Vagina (tissue), 2 donors: ENCODE measurements around the gene CPEB2. TPM values are rescaled to one million over a fixed set of nuclear protein-coding genes. Genes with fewer than 3 reads are reported as not detected.

Experiments used
- DNase-seq, 2 donors: peaks; one replicate each; pipeline ENCODE4 v3.0.0-alpha.2; 2017; ENCODE audit errors: extremely low spot score in 2 of 2
- H3K27ac ChIP-seq: fragments of 200-600 bp; sonication (generic); one replicate; pipeline ENCODE4 v1.5.1; 2019
- H3K27me3 ChIP-seq: fragments of 200-600 bp; sonication (generic); one replicate; pipeline ENCODE4 v1.5.1; 2019
- H3K36me3 ChIP-seq, 2 donors: fragments of 200-600 bp; sonication (generic); one replicate each; pipeline ENCODE4 v1.5.1; 2017 to 2019
- H3K4me1 ChIP-seq: fragments of 200-600 bp; sonication (generic); one replicate; pipeline ENCODE4 v1.5.1; 2019
- H3K4me3 ChIP-seq, 2 donors: fragments of 200-600 bp; sonication (generic); 1 replicate in 1 of 2; 2 replicates in 1 of 2; pipeline ENCODE4 v1.5.1; 2016 to 2019
- H3K9me3 ChIP-seq: fragments of 200-600 bp; sonication (generic); one replicate; pipeline ENCODE4 v1.5.1; 2019
- POLR2A ChIP-seq, 2 donors: fragments of 450-650 bp; IDR thresholded peaks; one replicate each; pipeline ENCODE4 v1.6.1; 2017; ENCODE audit warnings: antibody characterized with exemption in 2 of 2, mild to moderate bottlenecking in 2 of 2, moderate library complexity in 2 of 2
- POLR2AphosphoS5 ChIP-seq, 2 donors: sonication (generic); formaldehyde crosslinking; IDR thresholded peaks; one replicate each; pipeline ENCODE4 v1.9.0; 2017; ENCODE audit warnings: antibody characterized with exemption in 2 of 2, mild to moderate bottlenecking in 2 of 2, low read depth in 1 of 2; ENCODE audit not compliant: insufficient read depth in 1 of 2
- intact Hi-C: fragments of 100-400 bp; cut with DNase I; formaldehyde crosslinking; loops from one replicate; pipeline ENCODE4 v1.15.1; 2023
- total RNA-seq: library from RNA; depleted of rRNA; stranded (reverse); fragments of >200 nt; gene quantifications from one replicate; pipeline ENCODE4 v1.2.3, GENCODE V29; 2016
- TF ChIP-seq, protein P1 (sequence below), 3 experiments: fragments of 450-650 bp in 2 of 3; fragments of 200-600 bp in 1 of 3; sonication (generic) in 1 of 3; IDR thresholded peaks; one replicate each; pipeline ENCODE4 v1.5.1; 2017 to 2019; ENCODE audit warnings: antibody characterized with exemption in 3 of 3, mild to moderate bottlenecking in 2 of 3, moderate library complexity in 2 of 3

Gene CPEB2
- total RNA-seq, 1 donor from 2014 or later, result 40.0 TPM

GRCh38 chr4:14990484-14990883 is 11.8 kb upstream of the CPEB2 start:
- no peak overlapping the region for H3K27ac ChIP-seq
- no peaks in the 10 kb centered on the region for H3K4me1 ChIP-seq
- no peaks in the 10 kb centered on the region for H3K9me3 ChIP-seq
- intact Hi-C loops, result no loop called here
- DNase-seq, result no peak
- H3K27me3 ChIP-seq, result no peaks in the 10 kb centered on the region
- TF ChIP-seq, protein P1, sequence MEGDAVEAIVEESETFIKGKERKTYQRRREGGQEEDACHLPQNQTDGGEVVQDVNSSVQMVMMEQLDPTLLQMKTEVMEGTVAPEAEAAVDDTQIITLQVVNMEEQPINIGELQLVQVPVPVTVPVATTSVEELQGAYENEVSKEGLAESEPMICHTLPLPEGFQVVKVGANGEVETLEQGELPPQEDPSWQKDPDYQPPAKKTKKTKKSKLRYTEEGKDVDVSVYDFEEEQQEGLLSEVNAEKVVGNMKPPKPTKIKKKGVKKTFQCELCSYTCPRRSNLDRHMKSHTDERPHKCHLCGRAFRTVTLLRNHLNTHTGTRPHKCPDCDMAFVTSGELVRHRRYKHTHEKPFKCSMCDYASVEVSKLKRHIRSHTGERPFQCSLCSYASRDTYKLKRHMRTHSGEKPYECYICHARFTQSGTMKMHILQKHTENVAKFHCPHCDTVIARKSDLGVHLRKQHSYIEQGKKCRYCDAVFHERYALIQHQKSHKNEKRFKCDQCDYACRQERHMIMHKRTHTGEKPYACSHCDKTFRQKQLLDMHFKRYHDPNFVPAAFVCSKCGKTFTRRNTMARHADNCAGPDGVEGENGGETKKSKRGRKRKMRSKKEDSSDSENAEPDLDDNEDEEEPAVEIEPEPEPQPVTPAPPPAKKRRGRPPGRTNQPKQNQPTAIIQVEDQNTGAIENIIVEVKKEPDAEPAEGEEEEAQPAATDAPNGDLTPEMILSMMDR (IDR thresholded peaks at IDR 0.05), result no peak
- TF ChIP-seq POLR2AphosphoS5 (IDR thresholded peaks at IDR 0.05; ENCODE audit: insufficient read depth in 1 of 2, low read depth in 1 of 2), result no peak
- no peak for TF ChIP-seq POLR2A (IDR thresholded peaks at IDR 0.05)
- H3K36me3 ChIP-seq, result no peaks in the 10 kb centered on the region
- no peak overlapping the region for H3K4me3 ChIP-seq

DNA sequence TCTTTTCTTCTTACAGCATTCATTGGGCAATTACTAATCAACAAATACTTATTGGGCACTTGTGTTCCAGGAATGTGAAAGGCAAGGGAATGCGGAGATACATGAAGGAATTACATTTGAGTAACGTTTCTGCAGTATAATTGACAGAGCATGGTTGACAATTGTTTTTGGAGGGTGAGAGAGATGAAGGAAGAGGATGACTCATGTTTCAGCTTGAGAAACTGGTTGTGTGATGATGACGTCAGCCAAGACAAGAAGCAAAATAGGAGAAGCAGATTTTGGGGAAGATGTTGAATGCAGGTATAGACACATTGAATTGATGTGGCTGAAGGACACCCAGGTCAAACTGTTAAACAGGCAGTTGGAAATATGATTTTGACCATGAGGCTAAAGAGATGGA is 8.0 kb upstream of the CPEB2 start:
- Histone ChIP-seq H3K27ac (no peak overlapping the region), H3K4me3 (no peak overlapping the region), H3K4me1 (no peaks in the 10 kb centered on the region), H3K36me3 (no peaks in the 10 kb centered on the region), H3K27me3 (no peaks in the 10 kb centered on the region), H3K9me3 (no peaks in the 10 kb centered on the region)
- peak in 1 of 2 donors; percentile 77 for TF ChIP-seq POLR2AphosphoS5 (IDR thresholded peaks at IDR 0.05; ENCODE audit: insufficient read depth in 1 of 2, low read depth in 1 of 2)
- TF ChIP-seq POLR2A (IDR thresholded peaks at IDR 0.05), result no peak
- intact Hi-C loops, result no loop called here
- no peak for DNase-seq

DNA sequence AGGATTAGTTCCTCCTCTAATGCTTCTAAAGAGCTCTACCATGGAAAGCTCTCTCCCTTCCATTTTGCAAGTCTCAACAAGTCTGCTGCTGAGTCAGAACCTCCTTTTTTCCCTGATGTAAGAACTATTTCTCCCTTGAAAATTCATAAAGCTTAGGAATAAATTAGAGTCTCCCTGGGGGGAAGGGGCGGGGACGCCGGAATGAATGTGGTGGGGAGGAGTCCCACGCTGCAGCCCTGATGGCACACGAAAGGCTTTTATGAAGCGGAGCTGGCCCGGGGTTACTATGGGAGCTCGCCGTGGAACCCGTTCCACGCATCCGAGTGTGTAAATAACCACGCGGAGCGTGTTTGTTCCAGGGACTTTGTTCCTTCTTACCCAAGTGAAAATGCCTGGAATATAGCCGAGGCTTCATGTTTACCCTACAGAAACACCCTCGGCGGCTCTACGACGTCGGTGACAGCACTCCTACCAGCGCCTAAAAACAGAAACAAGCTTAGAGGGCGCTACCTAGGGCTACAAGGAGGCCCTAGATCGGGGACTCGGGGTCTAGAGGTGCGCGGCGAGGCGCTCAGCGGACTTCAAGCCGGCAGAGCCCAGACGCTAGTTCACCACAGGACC is 923 bp upstream of the CPEB2 start:
- H3K36me3 ChIP-seq, result no peaks in the 10 kb centered on the region
- no peaks in the 10 kb centered on the region for H3K27me3 ChIP-seq
- peak in 1 of 2 donors; percentile 94 for DNase-seq
- peaks cover 12% of the 10 kb centered on the region for H3K4me1 ChIP-seq
- no peaks in the 10 kb centered on the region for H3K9me3 ChIP-seq
- H3K27ac ChIP-seq, result peak overlapping the region; percentile 100
- H3K4me3 ChIP-seq, result peak overlapping the region; percentile 87 to 95
- intact Hi-C loops, result loop anchor here (5.0 to 10.0 kb wide), 3 partner anchors 651 to 1349 kb away; partner anchors contain the start of gene TAPT1
- TF ChIP-seq POLR2A (IDR thresholded peaks at IDR 0.05) (no peak), POLR2AphosphoS5 (IDR thresholded peaks at IDR 0.05; ENCODE audit: insufficient read depth in 1 of 2, low read depth in 1 of 2) (peak; percentile 69 to 80)

DNA sequence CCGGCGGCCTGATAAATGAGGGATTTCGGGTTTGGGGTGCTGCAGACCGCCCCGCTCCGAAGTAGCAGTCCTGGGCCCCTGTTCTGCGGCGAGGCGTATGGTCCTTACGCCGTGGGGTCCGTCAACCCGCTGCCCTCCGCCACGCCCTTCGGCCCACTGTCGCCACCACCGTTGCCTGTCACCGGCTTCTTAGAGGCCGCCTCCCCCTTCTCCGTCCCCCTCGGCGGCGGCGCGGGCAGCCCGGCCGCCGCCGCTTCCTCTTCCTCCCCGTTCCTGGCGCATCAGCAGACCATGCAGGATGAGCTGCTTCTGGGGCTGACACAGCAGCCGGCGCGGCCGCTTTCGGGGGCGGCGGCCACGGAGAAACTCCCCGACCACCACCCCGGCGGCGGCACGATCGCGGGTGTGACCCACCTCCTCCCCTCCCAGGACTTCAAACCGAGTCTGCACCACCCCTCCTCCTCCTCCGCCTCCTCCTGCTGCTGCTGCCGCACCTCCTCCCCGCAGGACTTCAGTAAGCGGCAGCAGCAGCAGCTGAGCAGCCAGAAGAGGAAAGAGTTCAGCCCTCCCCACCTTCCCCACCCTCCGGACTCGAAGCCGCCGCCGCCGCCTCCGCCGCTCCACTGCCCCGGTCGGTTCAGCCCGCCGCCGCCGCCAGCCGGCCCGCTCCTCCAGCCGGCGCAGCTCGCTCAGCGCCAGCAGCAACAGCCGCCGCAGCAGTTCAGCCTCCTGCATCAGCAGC is 549 bp downstream of the CPEB2 start:
- H3K36me3 ChIP-seq, result peaks cover 0 to under 1% of the 10 kb centered on the region in 2 donors
- peak in 1 of 2 donors; percentile 92 for DNase-seq
- no peaks in the 10 kb centered on the region for H3K9me3 ChIP-seq
- no peaks in the 10 kb centered on the region for H3K27me3 ChIP-seq
- H3K4me1 ChIP-seq, result peaks cover 27% of the 10 kb centered on the region
- H3K4me3 ChIP-seq, result peak overlapping the region; percentile 87 to 95
- TF ChIP-seq, protein P1 (IDR thresholded peaks at IDR 0.05), result no peak
- peak in 1 of 2 donors; percentile 69 for TF ChIP-seq POLR2A (IDR thresholded peaks at IDR 0.05)
- TF ChIP-seq POLR2AphosphoS5 (IDR thresholded peaks at IDR 0.05; ENCODE audit: insufficient read depth in 1 of 2, low read depth in 1 of 2), result peak in 1 of 2 donors; percentile 4
- H3K27ac ChIP-seq, result peak overlapping the region; percentile 100
- intact Hi-C loops, result loop anchor here (5.0 to 10.0 kb wide), 3 partner anchors 649 to 1351 kb away; partner anchors contain the start of gene TAPT1

GRCh38 chr4:15003401-15003890 is 1.2 kb downstream of the CPEB2 start:
- intact Hi-C loops, result loop anchor here (5.0 to 10.0 kb wide), 3 partner anchors 649 to 1351 kb away; partner anchors contain the start of gene TAPT1
- H3K27ac ChIP-seq, result peak overlapping the region; percentile 100

More at GRCh38 chr4:15003401-15003890, 1.2 kb downstream of the CPEB2 start:
- H3K27me3 ChIP-seq, result no peaks in the 10 kb centered on the region
- TF ChIP-seq, protein P1 (IDR thresholded peaks at IDR 0.05), result no peak
- no peak for TF ChIP-seq POLR2AphosphoS5 (IDR thresholded peaks at IDR 0.05; ENCODE audit: insufficient read depth in 1 of 2, low read depth in 1 of 2)
- TF ChIP-seq POLR2A (IDR thresholded peaks at IDR 0.05), result no peak
- peaks cover 28% of the 10 kb centered on the region for H3K4me1 ChIP-seq
- peaks cover 0 to 6% of the 10 kb centered on the region in 2 donors for H3K36me3 ChIP-seq
- DNase-seq, result no peak
- no peaks in the 10 kb centered on the region for H3K9me3 ChIP-seq
- peak overlapping the region; percentile 87 to 95 for H3K4me3 ChIP-seq
